Mesenchymal stem cell (in vitro differentiated cells and primary cell): Measurements from ENCODE around the gene ZNF708. TPM values are rescaled to one million over a fixed set of nuclear protein-coding genes. Genes with fewer than 3 reads are reported as not detected.

Experiments
- DNase-seq: peaks from one replicate; pipeline ENCODE4 v3.0.0-alpha.2; 2013
- H2AFZ ChIP-seq: one replicate; pipeline ENCODE4 v1.6.1; 2013; ENCODE audit warnings: low read depth, mild to moderate bottlenecking, control low read depth, inconsistent platforms, low read length, moderate library complexity
- H2AK5ac ChIP-seq: 2 replicates; pipeline ENCODE4 v1.6.1; 2013; ENCODE audit warnings: low read length, moderate library complexity, mild to moderate bottlenecking, inconsistent platforms; ENCODE audit not compliant: severe bottlenecking
- H2BK120ac ChIP-seq: one replicate; pipeline ENCODE4 v1.6.1; 2013; ENCODE audit warnings: low read depth, mild to moderate bottlenecking, inconsistent platforms, low read length, moderate library complexity
- H2BK12ac ChIP-seq, 2 experiments: one replicate each; pipeline ENCODE4 v1.6.1; 2013; ENCODE audit warnings: inconsistent platforms in 2 of 2, low read length in 2 of 2, mild to moderate bottlenecking in 2 of 2, moderate library complexity in 2 of 2, control low read depth in 1 of 2
- H2BK15ac ChIP-seq: one replicate; pipeline ENCODE4 v1.6.1; 2013; ENCODE audit warnings: mild to moderate bottlenecking, low read depth, inconsistent platforms; ENCODE audit not compliant: poor library complexity, severe bottlenecking
- H2BK5ac ChIP-seq: 2 replicates; pipeline ENCODE4 v1.6.1; 2013; ENCODE audit warnings: low read depth, mild to moderate bottlenecking, low read length, control low read depth, inconsistent platforms; ENCODE audit not compliant: poor library complexity, severe bottlenecking
- H3K14ac ChIP-seq, 2 experiments: one replicate each; pipeline ENCODE4 v1.6.1; 2013; ENCODE audit warnings: inconsistent platforms in 2 of 2, low read length in 2 of 2, control low read depth in 1 of 2, mild to moderate bottlenecking in 1 of 2, moderate library complexity in 1 of 2
- H3K18ac ChIP-seq, 2 experiments: one replicate each; pipeline ENCODE4 v1.6.1; 2013; ENCODE audit warnings: inconsistent platforms in 2 of 2, low read length in 2 of 2, control low read depth in 1 of 2, low read depth in 1 of 2, mild to moderate bottlenecking in 1 of 2
- H3K23ac ChIP-seq, 2 experiments: one replicate each; pipeline ENCODE4 v1.6.1; 2013; ENCODE audit warnings: inconsistent platforms in 2 of 2, low read length in 2 of 2, mild to moderate bottlenecking in 2 of 2, moderate library complexity in 2 of 2, control low read depth in 1 of 2
- H3K27ac ChIP-seq: 2 replicates; pipeline ENCODE4 v1.5.1; 2013; ENCODE audit warnings: mild to moderate bottlenecking, moderate library complexity, low read length, control low read depth, inconsistent platforms; ENCODE audit not compliant: poor library complexity, severe bottlenecking
- H3K27me3 ChIP-seq, 2 experiments: 2 replicates each; pipeline versions ENCODE4 v1.6.1 to v1.7.0; 2013; ENCODE audit warnings: low read length in 2 of 2, mild to moderate bottlenecking in 2 of 2, moderate library complexity in 2 of 2, control low read depth in 1 of 2, inconsistent platforms in 1 of 2; ENCODE audit not compliant: control insufficient read depth in 1 of 2, insufficient read depth in 1 of 2
- H3K36me3 ChIP-seq, 2 experiments: 2 replicates each; pipeline versions ENCODE4 v1.6.1 to v1.7.0; 2013; ENCODE audit warnings: low read length in 2 of 2, control low read depth in 1 of 2, inconsistent platforms in 1 of 2, low read depth in 1 of 2, mild to moderate bottlenecking in 1 of 2; ENCODE audit not compliant: insufficient read depth in 2 of 2, control insufficient read depth in 1 of 2
- H3K4ac ChIP-seq, 2 experiments: one replicate each; pipeline ENCODE4 v1.6.1; 2013; ENCODE audit warnings: inconsistent platforms in 2 of 2, low read length in 2 of 2, mild to moderate bottlenecking in 2 of 2, moderate library complexity in 2 of 2, control low read depth in 1 of 2, low read depth in 1 of 2
- H3K4me1 ChIP-seq: 2 replicates; pipeline ENCODE4 v1.6.1; 2013; ENCODE audit warnings: low read depth, low read length, control low read depth; ENCODE audit not compliant: control insufficient read depth, insufficient read depth
- H3K4me2 ChIP-seq: 2 replicates; pipeline ENCODE4 v1.6.1; 2013; ENCODE audit warnings: low read length, mild to moderate bottlenecking, inconsistent platforms; ENCODE audit not compliant: poor library complexity, severe bottlenecking
- H3K4me3 ChIP-seq, 2 experiments: 2 replicates each; pipeline versions ENCODE4 v1.5.1 to v1.7.0; 2013; ENCODE audit warnings: low read length in 2 of 2, mild to moderate bottlenecking in 2 of 2, control low read depth in 1 of 2, low read depth in 1 of 2; ENCODE audit not compliant: insufficient read depth in 1 of 2
- H3K79me1 ChIP-seq: replicated peaks from 2 replicates; pipeline ENCODE4 v1.6.1; 2013; ENCODE audit warnings: mild to moderate bottlenecking, control low read depth, low read length, inconsistent platforms; ENCODE audit not compliant: poor library complexity, severe bottlenecking
- H3K9ac ChIP-seq: 2 replicates; pipeline ENCODE4 v1.7.0; 2013; ENCODE audit warnings: mild to moderate bottlenecking, low read length, moderate library complexity
- H3K9me3 ChIP-seq: 2 replicates; pipeline ENCODE4 v1.7.0; 2013; ENCODE audit warnings: mild to moderate bottlenecking, low read length; ENCODE audit not compliant: control insufficient read depth
- H4K8ac ChIP-seq: one replicate; pipeline ENCODE4 v1.6.1; 2013; ENCODE audit warnings: inconsistent platforms, mild to moderate bottlenecking, low read length, moderate library complexity
- H4K91ac ChIP-seq: one replicate; pipeline ENCODE4 v1.6.1; 2013; ENCODE audit warnings: mild to moderate bottlenecking, low read length, inconsistent platforms
- WGBS: methylation state at CpG from one replicate; pipeline ENCODE4 v1.1.7; 2013; ENCODE audit warnings: mixed read lengths; 5-methylcytosine and 5-hydroxymethylcytosine counted together
- polyA plus RNA-seq, 2 experiments: library from polyadenylated mRNA; stranded (reverse); fragments of 200-250 nt; gene quantifications; one replicate each; pipeline ENCODE4 v1.2.3, GENCODE V29; 2013

The ZNF708 gene
- 3.6 TPM for polyA plus RNA-seq (2013, experiment 1 of 2)
- polyA plus RNA-seq (2013, experiment 2 of 2): 4.0 TPM

DNA sequence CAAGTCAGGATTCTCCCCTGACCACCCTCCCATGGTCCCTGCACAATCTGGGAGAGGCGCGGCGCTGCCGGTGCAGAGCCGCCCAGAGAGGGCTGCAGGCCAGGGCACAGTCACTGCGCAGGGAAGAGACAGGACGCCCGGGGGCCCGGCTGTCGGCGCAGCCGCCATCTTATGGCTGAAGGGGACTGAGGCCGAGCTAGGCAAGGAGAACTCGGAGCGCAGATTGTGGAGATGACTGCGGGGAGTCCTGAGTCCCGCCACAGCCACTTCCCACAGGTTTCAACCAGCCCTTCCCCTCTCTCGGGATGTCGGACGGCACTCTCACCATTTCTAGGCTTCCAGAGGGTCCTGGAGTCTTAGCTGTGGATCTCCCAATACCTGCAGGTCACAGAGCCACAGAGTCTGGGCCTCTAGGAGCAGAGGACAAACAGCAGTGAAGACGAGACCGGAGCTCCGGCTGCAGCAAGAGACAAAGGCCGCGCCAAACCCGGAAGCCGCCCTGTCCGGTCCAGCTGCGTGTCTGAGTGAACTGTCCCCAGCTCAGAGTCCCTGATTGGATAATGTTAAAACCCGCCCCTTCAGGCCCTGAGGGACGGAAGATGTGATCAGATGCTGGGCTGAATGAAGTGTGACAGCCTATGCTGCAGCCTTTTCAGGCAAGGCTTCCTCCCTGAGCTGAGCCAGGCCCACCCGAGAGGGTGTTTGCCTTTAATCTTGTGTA is at the start of gene ZNF708:
Gene ZNF708 (minus strand): TSS at position 526 of the 721 bp plus-strand sequence. CDS start 198 bp downstream, at position 328.
- under 1% methylated on average over 31 of the region's 32 CpGs for WGBS

DNA sequence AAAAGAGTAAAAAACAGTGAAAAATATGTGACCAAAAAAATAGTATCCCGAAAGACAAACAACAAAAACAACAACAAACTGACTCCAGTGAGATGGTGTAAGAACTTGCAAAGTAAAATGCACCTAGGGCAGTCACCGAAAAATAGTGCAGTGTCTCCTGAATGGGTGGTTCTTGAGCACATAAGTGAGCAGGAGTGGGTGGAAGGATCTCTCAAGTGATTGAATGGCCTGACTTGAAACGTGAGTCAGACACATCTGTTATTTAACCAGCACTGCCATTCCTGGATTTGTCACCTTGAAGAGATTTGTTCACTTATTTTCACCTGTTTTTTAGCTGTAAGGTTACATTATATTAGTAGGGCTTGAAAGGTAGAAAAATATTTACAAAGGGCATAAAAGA is 33.1 kb upstream of the ZNF708 start:
- peaks cover 34% of the 10 kb centered on the region for H3K9me3 ChIP-seq
- H3K14ac ChIP-seq: no peak overlapping the region
- H2AK5ac ChIP-seq: no peak overlapping the region
- H3K79me1 ChIP-seq: peaks cover 16% of the 10 kb centered on the region
- H3K36me3 ChIP-seq: peaks cover 32 to 34% of the 10 kb centered on the region in 2 experiments
- DNase-seq: no peak
- no peak overlapping the region for H2BK120ac ChIP-seq
- no peak overlapping the region for H3K4me3 ChIP-seq
- H4K8ac ChIP-seq: no peak overlapping the region
- no peak overlapping the region for H3K23ac ChIP-seq
- 96% methylated on average over 2 of the region's 3 CpGs for WGBS
- no peak overlapping the region for H3K27ac ChIP-seq
- no peak overlapping the region for H2AFZ ChIP-seq
- H2BK5ac ChIP-seq: no peak overlapping the region
- no peaks in the 10 kb centered on the region for H3K4me1 ChIP-seq
- no peak overlapping the region for H3K4ac ChIP-seq
- H3K18ac ChIP-seq: no peak overlapping the region
- H3K4me2 ChIP-seq: no peak overlapping the region
- H4K91ac ChIP-seq: no peak overlapping the region
- no peak overlapping the region for H2BK12ac ChIP-seq
- H3K27me3 ChIP-seq: no peaks in the 10 kb centered on the region
- H2BK15ac ChIP-seq: no peak overlapping the region
- H3K9ac ChIP-seq: no peak overlapping the region

More for the DNA sequence above, at the start of gene ZNF708:
- Histone ChIP-seq H3K4me1 (no peaks in the 10 kb centered on the region), H3K9ac (peak within 1 kb of the TSS; percentile 98), H2BK15ac (peak within 1 kb of the TSS; percentile 67), H3K9me3 (peaks cover 26% of the 10 kb centered on the region), H4K91ac (peak within 1 kb of the TSS; percentile 93), H3K14ac (peak within 1 kb of the TSS in 1 of 2 experiments; percentile 37), H3K79me1 (peaks cover 2% of the 10 kb centered on the region), H3K4ac (peak within 1 kb of the TSS; percentile 60 to 98), H2AK5ac (no peak within 1 kb of the TSS), H2BK12ac (no peak within 1 kb of the TSS), H3K36me3 (peaks cover 8 to 12% of the 10 kb centered on the region in 2 experiments), H2BK5ac (peak within 1 kb of the TSS; percentile 91), H3K18ac (peak within 1 kb of the TSS; percentile 88 to 96), H4K8ac (peak within 1 kb of the TSS; percentile 98), H3K23ac (peak within 1 kb of the TSS in 1 of 2 experiments; percentile 79), H3K4me3 (peak within 1 kb of the TSS; percentile 77 to 93), H3K4me2 (peak within 1 kb of the TSS; percentile 96), H2AFZ (peak within 1 kb of the TSS; percentile 72), H2BK120ac (peak within 1 kb of the TSS; percentile 92), H3K27ac (peak within 1 kb of the TSS; percentile 98), H3K27me3 (no peaks in the 10 kb centered on the region)
- DNase-seq: peak; percentile 95

DNA sequence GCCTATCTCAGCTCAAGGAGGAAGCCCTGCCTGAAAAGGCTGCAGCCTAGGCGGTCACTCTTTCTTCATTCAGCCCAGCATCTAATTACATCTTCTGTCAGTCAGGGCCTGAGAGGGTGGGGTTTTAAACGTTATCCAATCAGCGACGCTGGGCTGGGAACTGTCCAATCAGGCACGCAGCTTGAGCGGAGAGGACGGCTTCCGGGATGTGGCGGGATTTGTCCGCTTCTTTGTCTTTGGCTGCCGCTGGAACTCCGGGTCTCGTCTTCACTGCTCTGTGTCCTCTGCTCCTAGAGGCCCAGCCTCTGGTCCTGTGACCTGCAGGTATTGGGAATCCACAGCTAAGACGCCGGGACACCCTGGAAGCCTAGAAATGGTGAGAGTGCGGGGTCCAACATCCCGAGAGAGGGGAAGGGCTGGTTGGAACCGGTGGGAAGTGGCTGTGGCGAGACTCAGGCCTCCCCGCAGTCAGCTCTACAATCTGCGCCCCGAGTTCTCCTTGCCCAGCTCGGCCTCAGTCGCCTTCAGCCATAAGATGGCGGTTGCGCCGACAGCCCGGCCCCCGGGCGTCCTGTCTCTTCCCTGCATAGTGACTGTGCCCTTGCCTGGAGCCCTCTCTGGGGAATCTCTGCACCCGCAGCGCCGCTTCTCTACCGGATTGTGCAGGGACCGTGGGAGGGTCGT is 29.7 kb upstream of the ZNF708 start, which contains the start of gene ZNF738:
Gene ZNF738 (plus strand): TSS at position 233 of the 684 bp plus-strand sequence. CDS start 141 bp downstream, at position 374.
- Histone ChIP-seq H3K27me3 (no peaks in the 10 kb centered on the region), H2BK120ac (no peak within 1 kb of the TSS), H3K14ac (peak within 1 kb of the TSS in 1 of 2 experiments; percentile 84), H3K9ac (peak within 1 kb of the TSS; percentile 96), H3K23ac (no peak within 1 kb of the TSS), H2AFZ (peak within 1 kb of the TSS; percentile 95), H3K4me2 (peak within 1 kb of the TSS; percentile 70), H3K36me3 (peaks cover 16 to 17% of the 10 kb centered on the region in 2 experiments), H2AK5ac (no peak within 1 kb of the TSS), H3K4me1 (no peaks in the 10 kb centered on the region), H2BK15ac (no peak within 1 kb of the TSS), H2BK5ac (no peak within 1 kb of the TSS), H3K4ac (no peak within 1 kb of the TSS), H3K18ac (peak within 1 kb of the TSS; percentile 30 to 76), H3K4me3 (peak within 1 kb of the TSS; percentile 73 to 97), H3K9me3 (peaks cover 8% of the 10 kb centered on the region), H3K27ac (peak within 1 kb of the TSS; percentile 79), H3K79me1 (peaks cover 4% of the 10 kb centered on the region), H4K8ac (no peak within 1 kb of the TSS), H2BK12ac (no peak within 1 kb of the TSS), H4K91ac (peak within 1 kb of the TSS; percentile 9)
- under 1% methylated on average over 36 of the region's 36 CpGs for WGBS
- DNase-seq: peak; percentile 97

DNA sequence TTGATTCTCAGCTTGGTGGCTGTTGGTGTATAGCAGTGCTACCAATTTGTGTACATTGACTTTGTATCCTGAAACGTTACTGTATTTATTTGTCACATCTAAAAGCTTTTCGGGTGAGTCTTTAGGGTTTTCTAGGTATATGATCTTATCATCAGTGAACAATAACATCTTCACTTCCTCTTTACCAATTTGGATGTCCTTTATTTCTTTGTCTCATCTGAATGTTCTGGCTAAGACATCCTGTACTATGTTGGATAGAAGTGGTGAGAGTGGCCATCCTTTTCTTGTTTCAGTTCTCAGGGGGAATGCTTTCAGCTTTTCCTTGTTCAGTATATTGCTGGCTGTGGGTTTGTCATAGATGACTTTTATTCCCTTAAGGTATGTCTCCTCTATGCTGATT is 23.6 kb upstream of the ZNF708 start:
- Histone ChIP-seq H2BK12ac (no peak overlapping the region), H2BK5ac (no peak overlapping the region), H3K4me2 (no peak overlapping the region), H2BK15ac (no peak overlapping the region), H3K14ac (no peak overlapping the region), H4K91ac (no peak overlapping the region), H3K9ac (no peak overlapping the region), H3K18ac (no peak overlapping the region), H3K27ac (no peak overlapping the region), H2BK120ac (no peak overlapping the region), H3K4me3 (no peak overlapping the region), H3K4me1 (no peaks in the 10 kb centered on the region), H3K27me3 (no peaks in the 10 kb centered on the region), H2AFZ (no peak overlapping the region), H2AK5ac (no peak overlapping the region), H3K36me3 (no peaks in the 10 kb centered on the region), H3K23ac (no peak overlapping the region), H3K79me1 (no peaks in the 10 kb centered on the region), H3K4ac (no peak overlapping the region), H4K8ac (no peak overlapping the region), H3K9me3 (peaks cover 16% of the 10 kb centered on the region)
- WGBS: no CpG with 5 or more reads among the region's 2 CpGs
- DNase-seq: no peak
